Activated T-helper 1 cell treated with anti-CD3 and anti-CD28 coated beads, Interleukin-2, amount 50 U/mL, for 16 hours (primary cell): ENCODE data around the gene OR2Y1.
"Not testable (repeated sequence)": the region's sequence is repeated elsewhere in the genome, so short reads cannot be mapped to it uniquely, and the experiment has no call there.

Experiments used
- DNase-seq, 2 donors: peaks; one replicate each; pipeline ENCODE4 v3.0.0-alpha.2; 2020; ENCODE audit warnings: low read depth in 1 of 2, low spot score in 1 of 2

OR2Y1 gene

GRCh38 chr5:180740953-180741352 lies 1.1 kb upstream of the OR2Y1 start:
- not testable (repeated sequence) for DNase-seq

- no peak for DNase-seq
Measured at GRCh38 chr5:180739271-180739670, 587 bp downstream of the OR2Y1 start.

DNA sequence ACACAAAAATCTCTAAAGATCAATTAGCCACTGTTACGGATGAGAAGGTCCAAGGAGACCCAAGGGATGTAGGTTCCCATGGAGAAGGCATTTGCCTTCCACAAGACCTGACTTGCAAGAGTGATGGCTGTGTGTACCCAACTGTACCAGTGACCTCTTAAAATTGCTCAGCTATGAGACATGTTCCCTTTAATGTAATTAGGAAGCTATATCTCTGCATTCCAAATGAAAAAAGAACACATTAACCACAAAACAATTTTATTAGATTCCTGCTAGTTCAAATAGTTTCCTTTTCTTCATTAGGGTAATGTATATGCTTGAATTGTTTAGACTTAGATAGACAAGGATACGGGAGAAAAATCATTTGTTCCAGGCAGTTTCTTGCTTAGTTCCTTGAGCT lies 3.3 kb downstream of the OR2Y1 start:
- DNase-seq, result no peak

GRCh38 chr5:180724944-180725343 lies 14.9 kb downstream of the OR2Y1 start:
- no peak for DNase-seq

DNA sequence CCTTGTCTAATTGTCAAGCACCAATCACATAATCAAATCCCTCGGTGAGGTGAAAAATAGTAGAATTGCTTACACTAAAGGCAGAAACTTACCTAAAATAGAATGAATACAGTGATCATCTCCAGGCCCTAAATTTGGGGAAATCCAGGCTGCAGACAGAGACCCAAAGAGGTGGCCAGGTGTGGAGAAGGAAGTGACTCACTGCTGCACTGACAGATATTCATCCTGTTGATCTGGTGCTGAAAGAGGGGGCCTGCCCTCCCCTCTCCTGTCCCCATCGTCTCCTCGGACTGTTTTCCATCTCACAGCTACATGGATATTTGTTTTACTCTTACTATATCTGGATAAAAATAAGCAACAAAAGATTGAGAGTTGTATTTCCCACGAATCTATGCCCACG lies 15.9 kb downstream of the OR2Y1 start:
- DNase-seq, result no peak

- no peak for DNase-seq
Measured at GRCh38 chr5:180720486-180720885, 19.4 kb downstream of the OR2Y1 start.

GRCh38 chr5:180719781-180720180 lies 20.1 kb downstream of the OR2Y1 start:
- no peak for DNase-seq

DNA sequence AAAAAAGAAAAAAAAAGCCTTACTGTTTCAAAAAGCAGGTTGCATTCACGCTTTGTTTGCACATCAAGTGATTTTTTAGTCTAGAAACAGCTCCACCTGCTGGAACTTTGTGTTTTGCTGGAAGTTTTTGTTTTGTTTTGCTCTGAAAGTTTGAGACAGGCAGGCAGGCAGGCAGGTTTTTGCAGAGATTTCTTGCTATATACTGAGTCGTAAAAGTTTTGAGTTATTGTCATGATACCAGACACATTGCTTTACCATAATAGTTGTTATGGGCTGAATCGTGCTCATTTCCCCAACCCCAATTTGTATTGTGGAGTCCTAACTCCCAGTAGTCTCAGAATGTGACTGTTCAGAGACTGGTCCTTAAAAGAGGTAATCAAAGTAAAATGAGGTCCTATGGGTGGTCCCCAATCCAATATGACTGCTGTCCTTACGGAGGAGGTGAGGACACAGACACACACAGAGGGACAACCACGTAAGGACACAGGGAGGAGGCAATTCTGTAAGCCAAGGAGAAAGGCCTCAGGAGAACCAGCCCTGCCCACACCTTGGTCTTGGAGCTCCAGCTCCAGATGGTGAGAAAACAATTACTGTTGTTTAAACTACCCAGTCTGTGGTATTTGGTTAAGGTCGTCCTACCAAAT lies 20.9 kb downstream of the OR2Y1 start:
- no peak for DNase-seq

- DNase-seq, result no peak
Measured at GRCh38 chr5:180717989-180718388, 21.9 kb downstream of the OR2Y1 start.

GRCh38 chr5:180704362-180704761 lies 35.5 kb downstream of the OR2Y1 start:
- DNase-seq, result no peak

- DNase-seq, result no peak
Measured at GRCh38 chr5:180703912-180704311, 35.9 kb downstream of the OR2Y1 start.

- DNase-seq, result not testable (repeated sequence)
Measured at GRCh38 chr5:180703371-180703770, 36.5 kb downstream of the OR2Y1 start.

DNA sequence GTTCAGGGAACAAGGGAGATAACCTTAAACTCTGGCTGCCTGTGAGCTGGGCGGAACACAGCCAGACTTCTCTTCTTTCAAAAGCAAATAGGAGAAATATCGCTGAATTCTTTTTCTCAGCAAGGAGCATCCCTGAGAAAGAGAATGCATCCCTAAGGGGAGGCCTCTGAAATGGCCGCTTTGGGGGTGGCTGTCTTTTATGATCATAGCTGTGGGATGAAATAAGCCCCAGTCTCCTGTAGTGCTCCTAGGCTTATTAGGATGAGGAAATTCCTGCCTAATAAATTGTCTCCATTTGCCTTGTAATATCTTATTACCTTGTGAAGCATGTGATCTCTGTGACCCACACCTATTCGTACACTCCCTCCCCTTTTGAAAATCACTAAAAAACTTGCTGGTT lies 39.4 kb downstream of the OR2Y1 start:
- DNase-seq, result not testable (repeated sequence)

DNA sequence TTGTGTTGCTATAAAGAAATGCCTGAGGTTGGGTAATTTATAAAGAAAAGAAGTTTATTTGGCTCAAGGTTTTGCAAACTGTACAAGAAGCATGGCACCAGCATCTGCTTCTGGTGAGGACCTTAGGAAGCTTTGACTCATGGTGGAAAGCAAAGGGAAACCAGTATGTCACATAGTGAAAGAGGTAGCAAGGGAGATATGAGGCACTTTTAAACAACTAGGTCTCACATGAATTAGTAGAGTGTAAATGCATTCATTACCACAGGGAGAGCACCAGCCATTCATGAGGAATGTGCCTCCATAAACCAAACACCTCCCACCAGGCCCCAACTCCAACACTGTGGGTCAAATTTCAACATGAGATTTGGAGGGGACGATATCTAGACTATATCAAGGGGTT lies 40.8 kb downstream of the OR2Y1 start:
- no peak for DNase-seq

GRCh38 chr5:180696116-180696515 lies 43.7 kb downstream of the OR2Y1 start:
- DNase-seq, result no peak

DNA sequence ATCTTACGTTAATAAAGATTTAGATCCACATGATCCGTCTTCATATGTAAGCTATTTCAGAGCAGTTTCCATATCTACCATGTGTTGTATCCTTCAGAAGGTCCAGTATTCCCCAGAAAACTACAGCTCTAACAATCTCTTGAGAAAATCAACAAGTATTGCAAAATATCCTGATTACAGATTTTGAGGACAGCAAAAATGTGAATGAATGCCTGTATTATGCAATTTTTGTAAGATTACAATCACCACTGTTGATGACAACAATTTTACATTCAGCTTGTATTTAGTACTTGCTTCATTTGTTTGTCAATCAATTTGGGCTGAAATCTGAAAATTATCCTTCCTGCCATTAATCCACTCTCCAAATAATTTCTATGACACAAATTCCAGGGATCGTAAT lies 47.4 kb downstream of the OR2Y1 start:
- DNase-seq, result no peak

GRCh38 chr5:180691046-180691445 lies 48.8 kb downstream of the OR2Y1 start:
- no peak for DNase-seq

- DNase-seq, result no peak
Measured at GRCh38 chr5:180690562-180690961, 49.3 kb downstream of the OR2Y1 start.

GRCh38 chr5:180689775-180690174 lies 50.1 kb downstream of the OR2Y1 start:
- DNase-seq, result no peak
